SH-SY5Y (cell line): ENCODE results near the gene PIK3CG.

Experiments used
- GATA2 ChIP-seq: IDR thresholded peaks from 2 replicates; pipeline ENCODE4 v1.6.1; 2011; ENCODE audit warnings: mild to moderate bottlenecking, low read depth, low read length
- GATA3 ChIP-seq: IDR thresholded peaks from 2 replicates; pipeline ENCODE4 v1.6.1; 2011; ENCODE audit warnings: low read depth, mild to moderate bottlenecking, low read length, moderate library complexity

- TF ChIP-seq GATA2: no peak
- TF ChIP-seq GATA3: no peak
These were observed 35.6 kb upstream of the PIK3CG start for GRCh38 chr7:106829496-106829895.
